ENCODE measurements around the gene XYLT1. TPM values are rescaled to one million over a fixed set of nuclear protein-coding genes. Genes with fewer than 3 reads are reported as not detected.
"Not testable (repeated sequence)": the region's sequence is repeated elsewhere in the genome, so short reads cannot be mapped to it uniquely, and the experiment has no call there.

The XYLT1 gene
- total RNA-seq, 1 donor from 2014 or later, result 1.4 TPM

DNA sequence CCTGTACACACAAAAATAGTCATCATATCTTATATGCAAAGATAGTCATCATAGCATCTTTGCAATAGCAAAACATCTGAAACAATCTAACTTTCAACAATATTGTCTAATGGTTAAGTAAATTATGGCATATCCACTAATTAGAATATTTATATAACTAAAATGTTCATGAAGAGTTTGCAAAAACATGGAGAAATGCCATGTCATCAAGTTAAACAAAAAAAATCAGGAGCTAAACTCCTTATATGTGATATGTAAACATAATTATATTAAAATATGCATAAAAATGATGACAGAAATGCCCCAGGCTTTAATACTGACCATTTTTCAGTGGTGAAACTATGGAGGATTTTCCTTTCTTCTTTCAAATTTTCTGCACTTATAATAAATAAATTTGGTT is 22.3 kb upstream of the XYLT1 start:
- DNase-seq (ENCODE audit: low read depth), result no peak

DNA sequence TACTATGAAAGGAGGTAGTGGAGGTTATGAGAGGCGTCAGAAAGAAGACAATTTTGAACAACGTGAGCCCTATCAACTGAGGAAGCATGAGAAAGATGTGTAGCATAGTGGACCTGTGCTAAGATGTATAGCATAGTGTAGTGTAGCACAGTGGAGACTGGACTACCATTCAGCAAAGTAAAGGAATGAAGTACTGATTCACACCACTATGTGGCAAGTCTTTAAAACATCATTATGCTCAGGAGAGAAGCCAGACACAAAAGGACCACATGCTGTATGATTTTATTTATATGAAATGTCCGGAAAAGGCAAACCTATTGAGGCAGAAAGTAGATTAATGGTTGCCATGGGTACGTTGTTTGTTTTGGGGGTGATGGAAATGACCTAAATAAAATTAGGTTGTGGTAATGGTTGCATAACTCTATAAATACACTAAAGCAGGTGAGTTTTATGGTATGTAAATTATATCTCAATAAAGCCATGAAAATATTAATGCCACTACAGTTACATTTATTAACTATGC is 20.4 kb upstream of the XYLT1 start:
- DNase-seq (ENCODE audit: low read depth), result no peak

GRCh38 chr16:17488506-17488905 is 17.7 kb upstream of the XYLT1 start:
- no peak for DNase-seq (ENCODE audit: low read depth)

- DNase-seq (ENCODE audit: low read depth), result no peak
Measured at GRCh38 chr16:17483351-17483750, 12.6 kb upstream of the XYLT1 start.

- DNase-seq (ENCODE audit: low read depth), result not testable (repeated sequence)
Measured at GRCh38 chr16:17482341-17482740, 11.6 kb upstream of the XYLT1 start.

GRCh38 chr16:17481736-17482135 is 11.0 kb upstream of the XYLT1 start:
- DNase-seq (ENCODE audit: low read depth), result no peak

DNA sequence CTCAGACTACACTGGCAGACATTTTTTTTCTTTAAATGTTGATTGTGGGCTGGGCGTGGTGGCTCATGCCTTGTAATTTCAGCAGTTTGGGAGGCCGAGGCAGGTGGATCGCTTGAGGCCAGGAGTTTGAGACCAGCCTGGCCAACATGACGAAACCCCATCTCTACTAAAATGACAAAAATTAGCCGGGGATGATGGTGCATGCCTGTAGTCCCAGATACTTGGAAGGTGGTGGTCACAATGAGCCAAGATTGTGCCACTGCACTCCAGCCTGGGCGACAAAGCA is 6.4 kb upstream of the XYLT1 start:
- DNase-seq (ENCODE audit: low read depth), result not testable (repeated sequence)

DNA sequence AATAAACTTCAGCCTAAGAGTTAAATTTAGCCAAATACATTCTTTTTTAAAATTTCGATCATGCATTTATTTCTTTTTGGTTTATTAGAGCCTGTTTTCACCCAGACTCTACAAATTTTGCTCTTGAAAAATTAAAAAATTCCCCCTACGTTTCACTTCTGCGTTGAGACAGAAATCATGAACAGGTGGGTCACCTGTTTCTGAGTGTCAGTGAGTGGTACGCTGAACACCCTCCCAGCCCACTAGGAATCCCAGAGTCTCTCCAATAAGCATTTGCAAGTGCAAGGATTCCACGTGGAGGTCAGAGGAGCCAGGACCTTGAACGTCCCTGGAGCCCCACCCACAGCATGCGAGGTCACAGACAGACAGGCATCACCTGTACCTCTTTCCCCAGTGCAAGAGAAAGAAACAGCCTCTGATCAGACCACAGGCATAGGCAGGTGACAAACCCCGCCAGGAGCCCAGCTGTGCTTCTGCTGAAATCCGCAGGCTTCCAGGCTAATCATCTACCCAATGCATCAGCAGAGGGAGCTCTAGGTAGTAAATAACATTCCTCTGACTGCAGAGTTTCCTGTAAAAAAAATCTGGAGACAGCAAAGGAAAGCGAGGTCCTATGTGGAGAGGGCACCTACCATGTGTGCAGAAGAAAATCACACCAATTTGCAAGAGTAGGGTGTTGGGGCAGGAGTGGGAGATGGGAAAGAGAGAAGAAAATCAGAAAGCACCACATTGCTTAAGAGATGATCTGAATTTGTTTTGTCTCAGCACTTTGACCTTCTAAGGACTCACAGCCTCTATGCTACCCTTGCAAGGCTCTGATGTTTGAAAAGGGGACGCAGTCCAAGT is 5.9 kb upstream of the XYLT1 start:
- DNase-seq (ENCODE audit: low read depth), result peak; percentile 50

DNA sequence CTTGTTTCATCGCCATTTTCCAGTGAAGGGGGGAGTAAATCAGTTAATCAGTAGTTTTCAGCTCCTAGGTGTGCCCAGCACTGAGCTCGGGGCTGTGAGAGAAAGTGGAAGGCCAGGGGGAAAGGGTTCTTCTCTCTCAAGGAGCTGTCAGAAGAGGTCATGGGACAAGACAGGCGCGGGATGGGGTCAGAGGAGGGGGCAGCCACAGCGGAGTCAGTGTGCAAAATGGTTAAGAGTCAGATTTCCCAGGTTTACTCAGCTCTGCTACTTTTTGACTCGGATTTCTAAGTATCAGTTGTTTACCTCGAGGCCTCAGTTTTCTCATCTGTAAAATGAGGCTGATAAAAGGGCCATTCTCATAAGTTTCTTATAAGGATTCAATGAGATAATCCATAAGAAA is 4.3 kb upstream of the XYLT1 start:
- no peak for DNase-seq (ENCODE audit: low read depth)

DNA sequence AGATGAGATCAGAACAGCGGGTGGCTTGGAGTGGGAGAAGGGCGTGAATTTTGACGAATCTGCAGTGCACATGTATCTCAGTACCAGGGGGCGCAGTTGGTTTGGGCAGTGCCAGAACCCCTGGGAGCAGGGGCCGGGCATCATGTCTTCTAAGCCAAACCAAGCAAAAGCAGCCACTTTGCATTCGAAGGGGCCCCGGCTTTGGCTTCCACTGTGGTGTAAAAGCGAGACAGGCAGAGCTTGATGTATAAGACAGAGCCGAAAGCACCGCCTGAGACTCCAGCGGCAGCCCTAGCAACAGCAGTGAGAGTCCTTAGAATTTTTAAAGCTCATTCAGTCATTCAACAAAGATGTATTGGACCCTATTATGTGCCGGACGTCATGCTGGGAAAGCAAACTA is 3.8 kb upstream of the XYLT1 start:
- DNase-seq (ENCODE audit: low read depth), result no peak

GRCh38 chr16:17474037-17474436 is 3.3 kb upstream of the XYLT1 start:
- no peak for DNase-seq (ENCODE audit: low read depth)

- DNase-seq (ENCODE audit: low read depth), result peak; percentile 37
Measured at GRCh38 chr16:17471719-17472461, 1.1 kb upstream of the XYLT1 start.

DNA sequence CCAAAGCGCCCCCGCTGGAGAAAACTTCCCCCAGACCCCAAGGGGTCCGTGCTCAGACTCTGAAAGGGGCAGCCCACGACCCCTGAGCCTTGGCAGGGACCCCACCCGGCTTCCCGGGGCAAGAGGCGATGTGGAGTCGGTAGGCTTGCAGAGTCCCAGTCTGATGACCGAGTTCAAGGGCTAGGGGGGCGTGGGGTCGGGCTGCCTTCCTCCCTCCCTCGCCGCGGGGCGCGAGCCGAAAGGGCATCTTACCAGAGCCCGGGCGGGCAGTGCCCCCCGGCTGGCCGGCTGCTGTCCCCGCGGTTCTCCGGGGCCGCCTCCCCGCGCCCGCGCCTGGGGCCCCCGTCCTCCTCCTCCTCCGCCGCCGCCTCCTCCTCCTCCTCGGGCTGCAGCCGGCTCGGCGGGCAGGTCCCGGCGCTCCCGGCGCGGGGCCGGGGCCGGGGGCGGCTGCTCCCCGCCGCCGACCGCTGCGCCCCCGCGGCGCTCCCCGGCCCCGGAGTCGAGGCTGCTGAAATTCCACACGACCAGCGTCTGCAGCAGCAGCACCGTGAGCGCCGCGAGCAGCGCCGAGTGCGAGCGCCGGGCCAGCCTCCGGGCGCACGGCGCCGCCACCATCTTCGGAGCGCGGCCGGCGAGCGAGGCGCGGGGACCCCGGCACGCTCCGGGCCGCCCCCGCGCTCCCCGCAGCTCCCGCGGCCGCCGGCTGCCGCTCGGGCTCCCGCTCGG is 415 bp downstream of the XYLT1 start:
- DNase-seq (ENCODE audit: low read depth), result no peak

- no peak for DNase-seq (ENCODE audit: low read depth)
Measured at GRCh38 chr16:17469741-17470181, 999 bp downstream of the XYLT1 start.

GRCh38 chr16:17469011-17469740 is 1.6 kb downstream of the XYLT1 start:
- DNase-seq (ENCODE audit: low read depth), result peak; percentile 14

DNA sequence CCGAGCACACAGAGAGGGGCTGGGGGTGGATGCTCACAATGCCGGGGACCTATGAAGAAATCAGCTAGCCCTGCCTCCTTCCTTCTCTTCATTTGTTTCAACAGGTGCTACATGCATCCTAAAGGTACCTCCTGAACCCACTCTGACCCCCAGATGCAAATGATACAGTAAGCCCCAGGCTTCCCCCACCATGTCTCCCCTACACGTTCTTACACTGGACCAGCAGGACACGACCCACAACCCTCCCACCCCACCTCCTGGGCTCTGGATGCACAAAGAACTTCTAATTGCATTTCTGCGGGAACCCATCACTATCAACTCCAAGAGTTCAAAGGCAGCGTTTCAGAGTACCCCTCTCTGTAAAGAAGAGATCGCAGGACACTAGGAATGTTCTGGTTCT is 2.1 kb downstream of the XYLT1 start:
- no peak for DNase-seq (ENCODE audit: low read depth)

DNA sequence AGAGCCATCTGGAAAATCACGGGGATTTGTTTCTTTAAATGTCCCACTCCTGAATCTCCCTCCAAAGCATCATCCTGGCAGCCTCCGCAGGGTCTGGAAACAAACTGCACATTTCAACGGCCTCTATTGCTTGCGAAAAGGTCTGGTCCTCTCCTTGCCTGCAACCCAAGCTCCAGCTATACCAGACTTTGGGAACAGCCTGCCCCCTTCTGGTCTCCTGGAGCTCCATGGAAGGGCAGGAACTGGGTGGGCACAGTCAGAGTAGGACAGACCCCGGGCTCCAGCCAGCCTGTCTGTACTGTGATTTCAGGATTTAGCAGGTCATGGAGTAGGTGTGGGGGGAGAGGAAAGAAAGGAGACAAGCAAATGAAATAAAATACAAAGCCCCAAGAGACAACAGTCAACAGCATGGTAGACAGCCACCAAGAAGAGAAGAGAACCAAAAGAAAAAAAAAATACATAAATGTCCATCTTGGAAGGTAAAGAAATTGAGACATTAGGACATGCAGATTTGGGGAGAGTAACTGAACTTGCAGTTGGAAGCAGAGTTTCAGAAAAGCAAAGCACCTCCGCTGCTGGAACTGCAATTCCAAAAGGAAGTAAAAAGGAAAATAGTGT is 2.7 kb downstream of the XYLT1 start:
- peak; percentile 60 for DNase-seq (ENCODE audit: low read depth)

DNA sequence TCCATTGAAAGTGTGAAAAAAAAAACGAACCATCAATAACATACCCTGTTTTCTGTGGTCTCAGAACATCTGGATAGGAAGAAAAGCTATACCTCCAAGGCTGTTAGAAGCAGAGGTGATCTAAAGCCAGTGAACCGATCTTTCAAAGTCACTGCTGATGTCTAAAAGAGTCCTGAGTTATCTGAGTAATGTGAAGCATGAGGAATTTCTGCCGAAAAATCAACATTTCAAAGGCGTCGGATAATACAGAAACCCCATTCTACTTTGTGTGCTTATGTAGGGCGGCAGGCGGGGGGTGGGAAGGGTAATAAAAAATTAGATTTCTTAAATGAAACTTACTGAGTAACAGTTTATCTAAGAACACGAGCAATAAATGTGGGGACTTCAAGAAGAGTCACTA is 3.9 kb downstream of the XYLT1 start:
- DNase-seq (ENCODE audit: low read depth), result no peak

- no peak for DNase-seq (ENCODE audit: low read depth)
Measured at GRCh38 chr16:17465460-17465859, 5.3 kb downstream of the XYLT1 start.

GRCh38 chr16:17463335-17463734 is 7.4 kb downstream of the XYLT1 start:
- no peak for DNase-seq (ENCODE audit: low read depth)

All from myocyte (in vitro differentiated cells).